GM19193 (cell line): ENCODE measurements around the gene HPCAL1.

Experiments used
- POLR2A ChIP-seq: IDR thresholded peaks from 4 replicates; pipeline ENCODE4 v1.6.1; 2011; ENCODE audit not compliant: insufficient read depth, insufficient read length; ENCODE audit errors: extremely low read depth

The HPCAL1 gene

DNA sequence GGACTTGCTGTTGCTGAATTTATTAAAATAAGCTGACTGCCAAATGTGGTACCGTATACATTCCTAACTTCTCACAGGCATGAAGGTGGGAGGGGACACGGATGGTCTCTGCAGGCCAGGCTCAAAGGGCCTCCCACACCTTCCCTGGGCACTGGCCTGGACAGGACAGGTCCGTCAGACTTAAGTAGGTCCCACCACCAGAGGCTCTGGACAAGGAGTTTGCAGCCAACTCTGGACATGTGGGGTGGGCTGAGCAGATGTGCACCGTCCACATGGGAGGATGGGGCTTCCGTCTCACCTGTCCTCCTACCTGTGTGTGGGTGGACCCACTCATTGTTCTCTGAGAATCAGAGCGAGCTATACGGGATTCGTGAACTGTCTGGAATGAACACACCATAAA is 137.3 kb downstream of the HPCAL1 start:
- no peak for TF ChIP-seq POLR2A

DNA sequence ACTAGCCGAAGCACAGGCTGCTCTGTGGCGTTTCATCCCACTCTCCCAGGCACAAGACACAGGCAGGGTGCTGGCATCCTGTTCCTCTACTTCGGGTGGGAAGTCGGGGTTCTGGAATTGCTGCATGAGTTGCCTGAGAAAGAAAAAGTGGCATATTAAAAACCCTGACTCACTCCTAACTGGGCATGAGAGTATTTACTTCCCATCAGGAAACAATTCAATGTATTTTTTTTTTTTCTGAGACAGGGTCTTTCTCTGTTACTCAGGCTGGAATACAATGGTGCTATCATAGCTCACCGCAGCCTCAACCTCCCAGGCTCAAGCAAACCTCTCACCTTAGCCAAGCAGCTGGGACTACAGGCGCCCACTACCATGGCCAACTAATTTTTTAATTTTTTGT is 138.0 kb downstream of the HPCAL1 start:
- TF ChIP-seq POLR2A = no peak

DNA sequence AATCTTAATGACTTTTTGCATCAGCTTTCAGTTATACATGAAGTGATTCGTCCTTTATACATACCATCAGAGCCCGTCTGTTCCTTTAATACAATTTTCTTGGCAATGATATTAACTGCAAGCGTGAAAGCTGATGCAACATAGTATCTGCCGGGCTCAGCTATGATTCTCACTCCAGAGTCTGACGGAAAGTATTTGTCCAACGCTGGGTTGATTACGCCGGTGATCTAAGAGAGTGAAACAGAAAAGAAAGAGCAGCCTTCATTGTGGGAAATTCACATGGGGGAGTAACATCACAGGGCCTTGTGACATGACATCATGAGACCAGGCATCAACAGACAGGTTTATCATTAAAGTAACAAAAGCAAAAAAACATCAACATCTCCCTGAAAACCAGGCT is 139.2 kb downstream of the HPCAL1 start:
- no peak for TF ChIP-seq POLR2A

DNA sequence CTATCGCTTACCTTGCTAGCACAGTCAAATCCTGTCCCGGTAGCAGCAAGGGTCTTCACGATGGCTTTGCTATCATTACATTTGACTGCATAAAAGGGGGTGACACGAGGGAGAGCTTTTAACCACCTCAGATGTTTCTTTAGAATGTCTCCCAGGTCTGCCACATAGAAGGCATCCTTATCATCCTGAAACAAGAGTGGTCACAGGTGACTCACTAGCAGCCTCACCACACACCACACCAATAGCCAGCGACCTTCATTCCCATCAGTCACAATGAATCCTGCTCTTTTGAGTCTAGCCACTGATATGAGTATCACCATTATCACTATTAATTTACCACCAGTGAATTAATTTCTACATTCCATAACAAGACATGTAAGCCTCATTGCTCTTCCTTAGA is 141.8 kb downstream of the HPCAL1 start:
- TF ChIP-seq POLR2A = no peak

DNA sequence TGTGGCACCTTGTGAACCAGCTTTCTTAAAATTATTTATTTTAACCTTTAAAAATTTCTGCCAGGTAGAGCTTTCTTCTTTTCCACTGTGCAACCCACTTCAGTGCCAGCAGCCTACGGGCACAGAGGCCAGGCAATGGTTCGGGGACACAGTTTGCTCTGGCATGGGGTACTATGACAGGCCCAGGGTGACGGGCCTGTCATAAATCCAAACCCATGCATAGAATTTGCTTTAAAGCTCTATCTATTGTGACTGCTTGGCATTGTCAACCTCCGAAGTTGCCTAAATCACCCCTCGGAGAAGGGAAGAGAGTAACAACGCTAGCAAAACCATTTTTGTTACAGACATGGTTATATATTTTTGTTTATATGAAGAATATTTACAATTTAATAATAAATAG is 143.9 kb downstream of the HPCAL1 start:
- TF ChIP-seq POLR2A = no peak

DNA sequence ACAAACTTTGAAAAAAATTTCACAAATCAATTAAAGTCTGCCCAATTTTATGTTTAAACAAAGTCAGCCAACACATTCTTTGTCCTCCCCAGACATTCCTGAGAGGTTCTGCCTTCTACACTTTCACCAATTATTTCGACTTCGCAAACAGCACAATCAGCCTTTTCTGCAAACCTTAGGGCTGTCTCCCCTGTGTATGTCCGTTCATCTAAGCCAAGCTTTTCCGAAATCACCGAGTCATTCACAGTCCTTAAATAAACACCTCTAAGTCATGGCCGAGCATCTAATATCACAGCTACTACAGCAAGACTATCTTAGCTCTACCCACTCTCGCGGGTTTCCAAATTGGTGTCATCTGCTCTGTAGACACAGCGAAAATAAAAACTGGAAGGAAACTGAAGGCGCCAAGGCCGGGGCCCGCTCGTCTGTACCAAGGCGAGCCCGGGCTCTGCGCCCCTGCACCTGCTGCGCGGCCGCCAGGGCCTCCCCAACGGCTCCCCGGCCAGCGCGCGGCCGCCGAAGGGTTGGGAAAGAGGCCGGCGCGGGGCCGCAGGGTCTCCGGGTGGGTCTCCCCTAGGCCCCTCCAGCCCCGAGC is 144.7 kb downstream of the HPCAL1 start:
- TF ChIP-seq POLR2A = no peak

- TF ChIP-seq POLR2A = peak; percentile 97
These were observed 145.3 kb downstream of the HPCAL1 start, which contains the start of gene ODC1 for GRCh38 chr2:10447895-10448575. Gene ODC1, minus strand, starts transcription at chr2:10448327. Its CDS starts 3,295 bp downstream, at chr2:10445032.

DNA sequence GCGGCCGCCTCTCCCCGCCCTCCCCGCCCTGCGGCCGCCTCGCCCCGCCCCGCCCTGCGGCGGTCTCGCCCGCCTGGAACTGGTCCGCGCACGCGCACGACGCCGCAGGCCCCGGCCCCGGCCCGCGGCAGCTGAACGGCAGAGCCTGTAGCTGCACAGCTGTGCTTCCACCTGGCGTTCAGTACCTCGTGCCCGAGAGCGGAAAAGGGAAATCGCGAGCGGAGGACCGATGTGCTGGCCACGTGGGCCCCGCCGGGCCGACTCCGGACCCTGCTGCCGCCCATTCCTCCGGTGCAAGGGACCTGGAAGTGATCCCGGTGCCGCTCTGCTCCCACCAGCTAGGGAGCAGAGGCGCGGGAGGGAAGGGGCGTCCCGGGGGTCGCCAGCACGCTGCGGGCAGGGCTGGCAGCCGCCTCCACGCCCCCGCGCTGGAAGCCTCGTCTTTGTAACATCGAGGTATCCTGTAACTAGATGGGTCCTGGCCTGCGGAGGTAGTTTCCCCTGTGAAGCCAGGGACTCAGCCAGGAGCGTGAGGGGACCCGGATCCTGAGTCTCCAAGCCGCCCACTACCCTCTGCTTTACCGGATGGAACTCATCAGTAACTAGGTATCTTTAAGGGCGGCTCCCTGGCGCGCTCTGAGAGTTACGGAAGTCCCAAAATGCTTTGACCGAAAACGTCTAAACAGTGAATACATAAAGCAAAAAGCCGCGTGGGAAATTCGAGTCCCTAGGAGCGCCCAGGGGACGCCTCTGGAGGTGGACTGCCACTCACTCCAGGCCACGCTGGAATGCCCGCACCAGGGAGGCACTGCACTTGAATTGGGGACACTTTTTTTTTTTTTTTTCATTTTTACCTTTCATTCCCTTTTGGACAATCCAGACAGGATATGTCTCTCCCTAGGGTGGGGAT is 146.1 kb downstream of the HPCAL1 start:
- no peak for TF ChIP-seq POLR2A

DNA sequence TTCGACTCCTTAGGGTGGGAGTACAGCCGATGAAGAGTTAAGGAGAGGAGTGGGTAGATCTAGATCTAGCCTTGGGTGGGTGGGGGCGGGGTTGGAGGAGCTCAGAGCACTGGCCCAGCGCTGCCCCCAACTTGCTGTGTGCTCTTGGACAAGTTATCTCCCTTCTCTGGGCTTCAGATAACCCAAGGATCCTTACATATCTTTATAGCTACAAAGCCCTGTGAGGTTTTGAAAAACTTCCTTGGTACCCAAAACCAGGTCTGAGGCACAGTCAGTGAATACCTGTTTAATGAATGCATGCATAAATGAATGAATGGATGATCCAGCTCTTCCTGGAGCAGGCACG is 146.8 kb downstream of the HPCAL1 start:
- no peak for TF ChIP-seq POLR2A

GRCh38 chr2:10449838-10450691 is 147.4 kb downstream of the HPCAL1 start:
- no peak for TF ChIP-seq POLR2A

DNA sequence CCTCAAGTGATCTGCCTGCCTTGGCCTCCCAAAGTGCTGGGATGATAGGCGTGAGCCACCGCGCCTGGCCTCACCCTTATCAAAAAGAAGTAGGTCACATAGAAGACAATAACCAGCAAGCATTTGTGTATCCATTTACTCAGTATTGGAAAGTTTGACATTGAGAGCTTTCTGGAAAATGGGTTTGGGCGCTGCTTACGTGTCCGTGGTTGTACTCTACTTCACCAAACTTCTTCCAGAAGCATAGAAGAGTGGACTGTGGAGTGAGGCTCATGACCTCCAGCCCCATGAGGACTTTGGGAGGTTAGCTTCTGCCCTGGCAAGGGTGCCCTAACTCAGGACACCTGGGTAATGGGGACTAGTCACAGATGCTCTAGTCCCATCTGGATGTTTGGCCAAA is 149.1 kb downstream of the HPCAL1 start:
- TF ChIP-seq POLR2A = no peak

DNA sequence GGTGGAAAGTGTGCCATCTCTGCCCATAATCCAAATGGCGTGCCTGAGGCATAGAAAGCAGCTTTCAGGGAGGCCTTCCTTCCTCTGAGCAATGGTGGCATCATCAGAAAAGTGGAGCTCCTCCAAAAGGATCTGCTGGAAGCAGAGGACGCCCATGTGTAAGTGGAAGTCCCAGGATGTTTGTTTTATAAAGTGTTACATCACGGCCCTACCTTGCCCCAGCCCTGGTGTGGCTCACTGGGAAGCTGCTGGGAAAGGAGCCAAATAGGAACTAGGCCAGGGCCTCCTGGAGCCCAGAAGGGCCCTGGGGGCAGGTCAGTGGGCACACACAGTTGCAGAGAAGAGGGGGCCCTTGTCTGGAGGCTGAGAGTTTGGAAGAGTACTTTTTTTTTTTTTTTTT is 149.6 kb downstream of the HPCAL1 start:
- no peak for TF ChIP-seq POLR2A

DNA sequence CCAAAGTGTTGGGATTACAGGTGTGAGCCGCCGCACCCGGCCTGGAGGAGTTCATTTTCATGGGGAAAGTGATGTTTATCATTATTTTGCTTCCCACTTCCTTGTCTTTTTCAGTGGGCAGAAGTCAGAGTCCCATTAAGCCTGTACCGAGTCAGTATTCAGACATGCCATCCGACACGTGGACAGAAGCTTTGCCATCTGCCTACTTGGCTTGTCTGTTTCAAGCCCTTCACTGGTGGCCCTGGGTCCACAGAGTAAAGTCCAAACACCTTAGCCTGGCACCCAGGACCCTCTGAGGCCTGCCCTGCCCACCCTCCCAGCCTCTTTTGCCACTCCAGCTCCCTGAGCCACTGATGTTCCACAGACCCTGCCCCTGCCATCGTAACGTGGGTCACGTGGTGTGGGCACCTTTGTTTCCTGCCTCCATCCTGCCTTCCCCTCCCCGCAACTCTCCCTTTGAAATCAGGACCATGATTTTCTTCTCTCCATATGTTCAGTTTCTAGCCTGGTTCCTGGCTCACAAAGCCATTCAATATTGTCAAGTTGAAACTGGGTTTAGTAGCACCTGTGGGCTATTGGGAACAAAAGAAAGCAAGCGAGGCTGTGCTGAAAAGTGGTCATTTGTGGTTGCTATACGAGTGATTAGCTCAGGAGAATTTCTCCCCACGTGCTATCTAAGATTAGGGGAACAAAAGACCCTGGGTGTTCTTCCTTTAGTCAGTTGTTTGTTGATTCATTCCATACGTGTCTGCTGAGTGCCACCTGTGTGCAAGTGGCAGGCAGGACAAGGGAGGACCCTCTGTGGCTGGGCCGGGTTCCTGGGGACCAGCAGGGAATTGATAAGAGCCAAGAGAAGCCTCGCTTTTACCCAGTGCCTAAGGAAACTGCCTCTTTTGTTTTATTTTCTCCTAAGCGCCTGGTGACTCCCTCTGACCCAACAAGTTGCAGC is 150.5 kb downstream of the HPCAL1 start:
- no peak for TF ChIP-seq POLR2A

- no peak for TF ChIP-seq POLR2A
These were observed 151.2 kb downstream of the HPCAL1 start for GRCh38 chr2:10453905-10454298.
